ENCODE data around the gene CKMT2. TPM values are rescaled to one million over a fixed set of nuclear protein-coding genes. Genes with fewer than 3 reads are reported as not detected.

Gene CKMT2
- total and polyA plus RNA-seq, 2 of the 8 experiments (the other 6 are each of a cell fraction or from before 2014, with no cell fraction given), result 2.4 to 5.0 TPM

- no peak for TF ChIP-seq CHD7 (IDR thresholded peaks at IDR 0.05; ENCODE audit: insufficient replicate concordance, low read length)
- TF ChIP-seq HDAC6 (IDR thresholded peaks at IDR 0.05; ENCODE audit: low read depth, low read length), result no peak
- TF ChIP-seq TEAD4 (IDR thresholded peaks at IDR 0.05; ENCODE audit: low read depth, low read length), result no peak
- TF ChIP-seq TCF12 (IDR thresholded peaks at IDR 0.05; ENCODE audit: low read depth, low read length), result no peak
- TF ChIP-seq RAD21 (IDR thresholded peaks at IDR 0.05 in 1 of 2, conservative IDR thresholded peaks at IDR 0.05 in 1 of 2; ENCODE audit: low read depth in 2 of 2, low read length in 2 of 2), result no peak
- no peak for TF ChIP-seq CEBPB (IDR thresholded peaks at IDR 0.05; ENCODE audit: low read depth, low read length)
- TF ChIP-seq RNF2 (IDR thresholded peaks at IDR 0.05; ENCODE audit: borderline replicate concordance, low read depth, low read length, missing control alignments, poor library complexity, severe bottlenecking), result no peak
- no peak for TF ChIP-seq EZH2 (IDR thresholded peaks at IDR 0.05; ENCODE audit: low read depth, low read length, severe bottlenecking)
- TF ChIP-seq JUN (IDR thresholded peaks at IDR 0.05; ENCODE audit: low read depth, low read length), result no peak
- TF ChIP-seq SP4 (IDR thresholded peaks at IDR 0.05; ENCODE audit: low read length), result no peak
- TF ChIP-seq ZNF274 (IDR thresholded peaks at IDR 0.05; ENCODE audit: borderline replicate concordance, extremely low read depth, low read length), result no peak
Observed at GRCh38 chr5:81269751-81270393, 36.8 kb downstream of the CKMT2 start (continued).

Data from H1 (cell line).